Skeletal muscle satellite cell (primary cell): ENCODE data around the gene ETFA.
"Not testable (repeated sequence)": the region's sequence is repeated elsewhere in the genome, so short reads cannot be mapped to it uniquely, and the experiment has no call there.

Experiments used
- H3K27me3 ChIP-seq: 2 replicates; pipeline ENCODE4 v1.7.0; 2013; ENCODE audit warnings: low read length; ENCODE audit not compliant: control insufficient read depth, insufficient read depth
- H3K36me3 ChIP-seq: 2 replicates; pipeline ENCODE4 v1.7.0; 2013; ENCODE audit warnings: mild to moderate bottlenecking, control low read depth, low read length; ENCODE audit not compliant: insufficient read depth
- H3K4me1 ChIP-seq: 2 replicates; pipeline ENCODE4 v1.7.0; 2013; ENCODE audit warnings: low read length; ENCODE audit not compliant: control insufficient read depth, insufficient read depth
- H3K4me2 ChIP-seq: 2 replicates; pipeline ENCODE4 v1.7.0; 2013; ENCODE audit warnings: mild to moderate bottlenecking, low read length
- H3K4me3 ChIP-seq: 2 replicates; pipeline ENCODE4 v1.7.0; 2013; ENCODE audit warnings: low read length
- H3K9ac ChIP-seq: 2 replicates; pipeline ENCODE4 v1.7.0; 2013; ENCODE audit warnings: mild to moderate bottlenecking, low read depth, low read length, moderate library complexity
- H3K9me3 ChIP-seq: replicated peaks from 2 replicates; pipeline ENCODE4 v1.7.0; 2013; ENCODE audit warnings: mild to moderate bottlenecking, control low read depth, low read length

Gene ETFA

DNA sequence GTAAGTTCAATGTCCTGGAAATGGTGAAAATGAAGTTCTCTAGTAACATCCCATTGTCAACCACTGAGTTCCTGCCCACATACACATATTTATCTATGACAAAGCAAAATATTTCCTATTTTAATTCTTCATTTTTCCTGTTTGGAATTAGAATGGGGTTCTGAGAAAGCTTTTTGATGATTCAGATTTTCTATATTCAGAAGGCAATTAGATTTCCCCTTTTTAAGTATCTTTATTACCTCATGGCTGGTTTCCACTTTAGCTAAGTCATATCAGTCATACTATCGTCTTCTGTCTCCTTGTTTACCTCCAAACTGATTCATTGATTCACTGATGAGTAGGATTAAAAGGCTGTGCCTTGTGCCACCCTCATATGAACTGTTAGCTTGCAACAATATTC lies 17.9 kb downstream of the ETFA start:
- Histone ChIP-seq H3K9ac (no peak overlapping the region), H3K27me3 (no peaks in the 10 kb centered on the region), H3K4me3 (no peak overlapping the region), H3K9me3 (no peaks in the 10 kb centered on the region), H3K4me1 (peaks cover 12% of the 10 kb centered on the region), H3K36me3 (no peaks in the 10 kb centered on the region), H3K4me2 (no peak overlapping the region)

DNA sequence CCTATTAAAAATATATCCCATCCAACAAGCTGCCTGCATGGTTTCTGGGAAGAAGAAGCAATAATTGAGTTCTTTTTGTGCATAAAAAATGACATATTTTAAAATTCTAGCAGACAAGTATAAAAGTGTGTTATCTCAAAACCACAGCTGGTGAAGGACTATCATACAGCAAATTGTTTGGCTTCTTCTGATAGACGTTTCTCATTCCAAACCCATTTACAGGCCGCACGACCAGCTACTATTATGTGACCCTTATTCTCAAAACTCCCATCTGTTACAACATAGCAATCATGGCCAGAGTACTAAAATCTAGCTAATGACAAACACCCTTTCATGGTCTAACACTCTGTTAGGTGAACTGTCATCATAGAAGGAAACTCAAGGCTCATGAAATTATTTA lies 21.7 kb downstream of the ETFA start:
- no peak overlapping the region for H3K4me3 ChIP-seq
- H3K27me3 ChIP-seq = no peaks in the 10 kb centered on the region
- peaks cover 12% of the 10 kb centered on the region for H3K4me1 ChIP-seq
- H3K36me3 ChIP-seq = peaks cover 21% of the 10 kb centered on the region
- no peak overlapping the region for H3K9ac ChIP-seq
- no peak overlapping the region for H3K4me2 ChIP-seq
- H3K9me3 ChIP-seq = no peaks in the 10 kb centered on the region

DNA sequence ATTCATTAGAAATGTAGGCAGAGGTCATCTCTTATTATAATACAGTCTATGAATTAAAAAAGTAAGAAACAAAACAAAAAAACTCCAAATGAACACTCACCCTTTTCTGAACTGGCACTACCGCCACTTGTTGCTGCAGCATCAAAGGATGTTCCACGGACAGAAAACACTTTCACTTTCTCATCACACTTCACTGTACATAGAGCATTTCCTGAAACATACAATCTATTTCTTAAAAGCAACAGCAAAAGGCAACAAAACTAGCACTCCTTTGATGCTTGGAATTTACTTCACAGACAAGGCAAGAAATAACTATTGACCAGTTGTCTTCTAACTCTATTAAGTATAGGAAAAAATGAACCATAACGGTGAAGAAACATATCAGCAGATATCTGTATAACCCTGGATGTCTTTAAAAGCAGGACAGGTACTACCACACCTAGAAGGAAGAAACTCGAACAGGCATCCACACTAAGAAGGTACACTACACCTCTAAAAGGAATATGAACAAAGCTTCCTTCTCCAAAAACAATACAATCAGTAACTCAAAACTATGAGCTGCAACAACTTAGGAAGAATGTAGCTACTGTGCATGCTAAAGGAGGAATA lies 24.9 kb downstream of the ETFA start:
- Histone ChIP-seq H3K4me1 (no peaks in the 10 kb centered on the region), H3K36me3 (peaks cover 36% of the 10 kb centered on the region), H3K4me2 (no peak overlapping the region), H3K9ac (no peak overlapping the region), H3K27me3 (no peaks in the 10 kb centered on the region), H3K4me3 (no peak overlapping the region), H3K9me3 (no peaks in the 10 kb centered on the region)

DNA sequence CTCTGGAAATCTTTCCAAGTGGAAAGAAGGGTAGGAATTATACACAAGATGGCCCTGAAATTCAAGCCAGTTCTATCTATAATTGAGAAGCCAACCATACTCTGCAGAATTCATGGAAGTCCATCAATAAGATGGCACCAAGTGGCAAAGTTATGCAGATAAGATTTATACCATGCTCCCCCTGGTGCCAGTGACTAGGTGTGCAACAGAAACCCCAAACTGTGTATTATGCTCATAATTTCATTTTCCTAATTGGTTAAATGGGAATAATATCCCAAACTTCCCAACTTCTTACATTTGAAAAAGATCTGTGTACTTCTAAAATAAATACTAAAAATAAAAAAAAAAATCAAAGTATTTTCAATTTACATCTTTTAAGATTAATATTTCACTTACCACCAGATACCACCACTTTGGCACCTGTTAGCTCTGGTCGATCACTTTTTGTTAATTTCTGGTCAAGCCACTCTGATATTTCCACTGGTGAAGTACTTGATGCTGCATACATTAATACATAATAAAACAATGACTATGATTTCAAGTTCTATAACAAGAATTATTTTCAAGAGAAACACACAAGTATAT lies 25.9 kb downstream of the ETFA start:
- no peak overlapping the region for H3K9ac ChIP-seq
- no peaks in the 10 kb centered on the region for H3K27me3 ChIP-seq
- no peak overlapping the region for H3K4me3 ChIP-seq
- H3K36me3 ChIP-seq = peaks cover 41% of the 10 kb centered on the region
- no peaks in the 10 kb centered on the region for H3K9me3 ChIP-seq
- H3K4me1 ChIP-seq = no peaks in the 10 kb centered on the region
- no peak overlapping the region for H3K4me2 ChIP-seq

DNA sequence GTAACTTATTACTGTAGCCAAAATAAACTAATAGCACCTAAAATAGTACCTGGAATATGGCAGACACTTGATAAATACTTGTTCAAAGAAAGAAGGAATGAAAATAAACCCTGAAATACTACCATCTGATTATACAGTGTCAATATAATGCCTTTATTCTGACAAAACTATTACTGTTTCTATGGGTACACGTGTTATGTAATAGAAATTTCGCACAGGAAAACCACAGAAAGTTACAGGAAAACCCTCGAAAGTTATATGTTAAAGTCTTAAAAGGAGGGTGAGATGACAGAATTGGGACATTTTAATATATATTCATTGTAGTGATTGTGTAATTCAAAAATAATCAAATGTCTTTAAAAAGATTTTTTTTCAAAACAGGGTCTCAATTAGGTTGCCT lies 28.8 kb downstream of the ETFA start:
- no peak overlapping the region for H3K9ac ChIP-seq
- H3K27me3 ChIP-seq = no peaks in the 10 kb centered on the region
- no peak overlapping the region for H3K4me3 ChIP-seq
- no peaks in the 10 kb centered on the region for H3K4me1 ChIP-seq
- peaks cover 58% of the 10 kb centered on the region for H3K36me3 ChIP-seq
- no peaks in the 10 kb centered on the region for H3K9me3 ChIP-seq
- H3K4me2 ChIP-seq = no peak overlapping the region

DNA sequence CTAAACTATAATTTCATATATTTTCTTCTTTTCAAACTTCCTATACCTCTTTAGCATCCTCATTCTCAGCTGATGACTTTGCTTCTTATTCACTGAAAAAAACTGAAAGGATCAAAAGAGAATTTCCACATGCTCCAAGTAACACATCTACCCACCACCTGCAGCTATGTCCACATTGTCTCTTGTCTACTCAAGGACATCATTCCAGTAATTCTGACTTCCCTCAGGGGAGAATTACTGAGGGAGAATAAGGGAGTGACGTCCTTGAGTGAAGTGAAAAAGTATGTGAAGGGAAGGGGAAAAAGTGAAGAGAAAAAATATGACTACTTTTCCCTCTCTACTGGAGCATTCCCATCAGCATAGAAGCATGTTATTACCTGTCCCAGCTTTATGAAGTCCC lies 32.6 kb downstream of the ETFA start:
- Histone ChIP-seq H3K4me2 (no peak overlapping the region), H3K27me3 (no peaks in the 10 kb centered on the region), H3K9ac (no peak overlapping the region), H3K9me3 (no peaks in the 10 kb centered on the region), H3K4me3 (no peak overlapping the region), H3K4me1 (peaks cover 4% of the 10 kb centered on the region), H3K36me3 (peaks cover 44% of the 10 kb centered on the region)

DNA sequence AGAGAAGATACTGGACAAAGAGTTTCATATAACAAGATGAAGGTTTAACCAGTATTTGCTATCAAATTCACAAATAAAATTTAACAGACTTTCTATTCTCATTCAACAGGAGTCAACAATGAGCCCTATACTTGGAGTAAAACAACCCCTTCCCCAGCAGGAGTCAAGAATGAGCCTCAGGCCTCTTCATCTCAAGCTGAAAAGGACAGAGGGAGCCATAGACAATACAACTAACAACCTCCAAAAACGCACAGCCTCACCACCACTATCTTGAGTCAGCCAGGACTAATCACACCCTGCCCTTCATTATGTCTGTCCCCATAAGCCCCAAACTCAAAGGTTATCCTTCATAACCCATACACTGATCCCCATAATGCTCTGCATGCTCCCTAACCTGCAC lies 36.4 kb downstream of the ETFA start:
- Histone ChIP-seq H3K4me1 (peaks cover 4% of the 10 kb centered on the region), H3K4me3 (no peak overlapping the region), H3K36me3 (peaks cover 49% of the 10 kb centered on the region)

DNA sequence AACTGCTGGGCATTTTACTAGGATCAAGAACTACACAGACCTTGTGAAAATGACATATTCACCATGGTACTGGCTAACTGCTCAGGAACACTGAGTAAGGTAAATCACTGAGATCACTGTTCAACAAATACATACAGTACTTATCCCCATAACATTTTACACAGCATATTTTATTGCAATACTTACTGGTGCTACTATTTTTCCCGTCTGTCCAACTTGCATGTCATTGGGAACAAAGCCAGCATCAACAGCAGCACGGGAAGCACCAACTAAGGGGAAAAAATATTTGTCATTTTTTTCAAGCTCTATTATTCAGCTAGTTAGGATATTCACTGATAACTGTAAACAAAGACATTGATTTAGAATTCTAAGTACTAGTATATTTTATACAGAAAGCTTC lies 37.0 kb downstream of the ETFA start:
- Histone ChIP-seq H3K27me3 (no peaks in the 10 kb centered on the region), H3K9me3 (no peaks in the 10 kb centered on the region), H3K4me3 (no peak overlapping the region), H3K4me2 (no peak overlapping the region), H3K4me1 (peaks cover 4% of the 10 kb centered on the region), H3K9ac (no peak overlapping the region), H3K36me3 (peaks cover 49% of the 10 kb centered on the region)

More for the DNA sequence above, 36.4 kb downstream of the ETFA start:
- Histone ChIP-seq H3K27me3 (no peaks in the 10 kb centered on the region), H3K9me3 (no peaks in the 10 kb centered on the region), H3K9ac (no peak overlapping the region), H3K4me2 (no peak overlapping the region)

DNA sequence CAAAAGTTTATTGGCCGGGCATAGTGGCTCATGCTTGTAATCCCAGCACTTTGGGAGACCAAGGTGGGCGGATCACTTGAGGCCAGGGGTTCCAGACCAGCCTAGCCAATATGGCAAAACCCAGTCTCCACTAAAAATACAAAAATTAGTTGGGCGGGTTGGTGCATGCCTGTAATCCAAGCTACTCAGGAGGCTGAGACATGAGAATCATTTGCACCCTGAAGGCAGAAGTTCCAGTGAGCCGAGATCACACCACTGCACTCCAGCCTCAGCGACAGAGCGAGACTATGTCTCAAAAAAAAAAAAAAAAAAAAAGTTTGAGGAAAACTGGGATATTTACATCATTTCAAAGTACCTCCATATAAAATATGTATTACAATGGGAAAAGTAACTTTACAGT lies 40.4 kb downstream of the ETFA start:
- Histone ChIP-seq H3K9ac (no peak overlapping the region), H3K4me1 (peaks cover 4% of the 10 kb centered on the region), H3K9me3 (no peaks in the 10 kb centered on the region), H3K36me3 (peaks cover 51% of the 10 kb centered on the region), H3K4me3 (no peak overlapping the region), H3K27me3 (no peaks in the 10 kb centered on the region), H3K4me2 (no peak overlapping the region)

DNA sequence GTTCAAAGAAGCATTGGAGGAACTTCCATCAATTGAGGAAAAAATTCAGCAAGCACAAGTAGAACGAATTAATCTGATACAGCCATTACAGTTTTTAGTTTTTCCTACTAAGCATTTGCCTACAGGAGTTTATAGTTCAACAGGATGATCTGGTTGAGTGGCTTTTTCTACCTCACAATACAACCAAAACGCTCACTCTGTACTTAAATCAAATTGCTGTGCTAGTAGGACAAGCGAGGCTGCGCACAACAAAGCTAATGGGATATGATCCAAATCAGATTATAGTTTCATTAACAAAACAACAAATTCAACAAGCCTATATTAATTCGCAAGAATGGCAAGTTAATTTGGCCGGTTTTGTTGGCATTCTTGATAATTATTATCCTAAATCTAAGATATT lies 44.2 kb downstream of the ETFA start:
- peaks cover 8% of the 10 kb centered on the region for H3K9me3 ChIP-seq
- peaks cover 59% of the 10 kb centered on the region for H3K36me3 ChIP-seq
- H3K27me3 ChIP-seq = no peaks in the 10 kb centered on the region
- no peak overlapping the region for H3K4me3 ChIP-seq
- no peaks in the 10 kb centered on the region for H3K4me1 ChIP-seq
- H3K4me2 ChIP-seq = no peak overlapping the region
- H3K9ac ChIP-seq = no peak overlapping the region

DNA sequence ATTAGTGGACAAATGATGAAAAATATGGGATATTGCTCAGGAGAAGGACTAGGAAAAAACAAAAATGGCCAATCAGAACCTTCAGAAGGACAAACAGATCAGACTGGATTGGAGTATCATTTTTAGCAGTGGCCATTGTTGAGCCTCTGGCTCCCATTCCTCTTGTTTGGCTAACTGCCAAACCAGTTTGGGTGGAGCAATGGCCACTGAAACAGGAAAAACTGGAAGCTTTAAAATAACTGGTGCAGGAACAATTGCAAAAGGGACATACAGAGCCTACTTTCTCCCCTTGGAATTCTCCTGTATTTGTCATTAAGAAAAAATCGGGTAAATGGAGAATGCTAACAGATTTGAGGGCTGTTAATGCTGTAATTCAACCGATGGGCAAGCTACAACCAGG lies 45.5 kb downstream of the ETFA start:
- H3K36me3 ChIP-seq = peaks cover 57% of the 10 kb centered on the region
- H3K9ac ChIP-seq = not testable (repeated sequence)

DNA sequence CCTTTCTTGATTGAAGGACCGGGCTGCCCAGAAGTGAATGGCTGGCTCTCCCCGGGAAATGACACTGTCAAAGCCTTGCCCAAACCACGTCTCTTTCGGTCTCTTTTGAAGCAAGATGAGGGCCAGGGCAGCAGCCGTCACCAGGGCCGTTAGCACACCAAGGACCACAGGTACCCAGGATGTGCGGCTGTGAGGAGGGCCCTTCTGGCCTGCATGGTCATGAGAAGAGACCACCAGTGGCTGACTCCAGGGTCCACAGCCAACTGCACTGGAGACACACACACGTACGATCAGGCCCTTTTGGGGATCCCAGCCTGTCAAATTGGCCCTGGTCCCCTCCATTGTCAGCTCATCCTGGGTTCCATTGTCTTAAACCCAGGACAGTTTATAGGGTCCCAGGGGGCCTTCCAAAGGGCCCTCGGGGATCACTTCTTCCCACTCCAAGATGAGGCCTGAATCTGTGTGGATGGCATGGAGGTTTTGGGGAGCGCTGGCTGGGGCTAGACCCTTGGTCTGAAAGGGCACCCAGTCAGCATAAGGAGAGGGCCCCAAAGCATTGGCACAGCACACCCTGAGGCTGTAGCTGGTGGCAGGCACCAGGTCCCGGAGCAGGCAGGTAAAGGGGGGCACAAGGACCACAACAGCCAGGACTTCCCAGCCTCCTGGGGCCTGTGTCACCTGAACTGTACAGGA lies 50.9 kb downstream of the ETFA start:
- no peaks in the 10 kb centered on the region for H3K4me1 ChIP-seq
- peaks cover 32% of the 10 kb centered on the region for H3K36me3 ChIP-seq
- H3K9me3 ChIP-seq = peaks cover 9% of the 10 kb centered on the region

More for the DNA sequence above, 45.5 kb downstream of the ETFA start:
- H3K4me1 ChIP-seq, H3K4me2 ChIP-seq, H3K4me3 ChIP-seq, H3K9me3 ChIP-seq, H3K27me3 ChIP-seq: not testable (repeated sequence)

More for the DNA sequence above, 50.9 kb downstream of the ETFA start:
- Histone ChIP-seq H3K9ac (no peak overlapping the region), H3K4me3 (no peak overlapping the region), H3K27me3 (no peaks in the 10 kb centered on the region), H3K4me2 (no peak overlapping the region)
